ENCODE results near the gene AURKA.
A peak's percentile ranks its signal among the peaks of the same experiment; 100 is the strongest.
"Not testable (repeated sequence)": the region's sequence is repeated elsewhere in the genome, so short reads cannot be mapped to it uniquely, and the experiment has no call there.

AURKA gene

DNA sequence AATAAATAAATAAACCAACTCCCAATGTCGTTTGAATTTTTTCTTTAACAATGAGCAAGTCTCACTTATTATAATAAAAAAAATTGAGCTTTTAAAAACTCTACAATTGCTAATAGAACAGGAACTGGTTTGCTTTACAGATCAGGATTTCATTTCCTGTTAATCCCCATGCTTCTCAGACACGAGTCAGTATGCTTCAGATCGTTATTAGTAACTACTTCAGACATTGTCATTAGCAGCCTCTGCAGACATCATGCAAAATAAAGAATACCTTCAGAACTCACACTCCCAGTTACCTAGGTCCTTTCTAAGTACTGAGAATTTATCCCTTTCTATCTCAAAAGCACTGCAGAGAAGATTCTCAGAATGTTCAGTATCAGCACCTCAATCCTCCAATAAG is 43.3 kb downstream of the AURKA start:
- Histone ChIP-seq H3K9me3 (ENCODE audit: insufficient read depth, low read depth, low read length) (no peaks in the 10 kb centered on the region), H3K4me3 (ENCODE audit: low read length) (no peak overlapping the region), H3K9ac (ENCODE audit: low read depth, low read length) (no peak overlapping the region), H3K27me3 (ENCODE audit: insufficient read depth, low read length) (peaks cover 71% of the 10 kb centered on the region), H3K36me3 (ENCODE audit: insufficient read depth, low read depth, low read length) (no peaks in the 10 kb centered on the region), H3K27ac (ENCODE audit: low read length) (no peak overlapping the region), H3K4me1 (ENCODE audit: insufficient read depth, low read length) (peaks cover 8% of the 10 kb centered on the region; the same call in 1 of the 2 replicates)

DNA sequence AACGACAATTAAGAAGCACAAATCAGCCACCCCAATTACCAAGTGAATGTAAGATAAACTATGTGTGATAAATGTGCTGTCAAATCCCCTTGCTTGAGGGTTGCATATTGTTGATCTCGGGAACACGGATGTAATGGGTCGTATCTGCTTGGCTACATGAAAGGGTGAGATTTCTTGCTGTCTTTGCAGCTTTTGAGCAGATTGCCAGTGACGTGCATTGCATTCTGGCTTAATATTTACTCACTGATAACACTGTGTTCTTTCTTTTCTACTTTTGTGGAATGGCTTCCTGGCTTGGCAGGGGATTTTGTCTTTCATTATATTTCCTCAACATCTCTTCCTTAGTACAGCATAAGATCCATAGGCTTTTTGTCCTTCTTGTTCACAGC is 43.7 kb downstream of the AURKA start:
- Histone ChIP-seq H3K27me3 (ENCODE audit: insufficient read depth, low read length) (peaks cover 75% of the 10 kb centered on the region), H3K36me3 (ENCODE audit: insufficient read depth, low read depth, low read length) (no peaks in the 10 kb centered on the region), H3K4me3 (ENCODE audit: low read length) (peak overlapping the region; percentile 50), H3K4me1 (ENCODE audit: insufficient read depth, low read length) (peaks cover 8% of the 10 kb centered on the region; the same call in 1 of the 2 replicates), H3K9me3 (ENCODE audit: insufficient read depth, low read depth, low read length) (no peaks in the 10 kb centered on the region), H3K27ac (ENCODE audit: low read length) (no peak overlapping the region), H3K9ac (ENCODE audit: low read depth, low read length) (no peak overlapping the region)

DNA sequence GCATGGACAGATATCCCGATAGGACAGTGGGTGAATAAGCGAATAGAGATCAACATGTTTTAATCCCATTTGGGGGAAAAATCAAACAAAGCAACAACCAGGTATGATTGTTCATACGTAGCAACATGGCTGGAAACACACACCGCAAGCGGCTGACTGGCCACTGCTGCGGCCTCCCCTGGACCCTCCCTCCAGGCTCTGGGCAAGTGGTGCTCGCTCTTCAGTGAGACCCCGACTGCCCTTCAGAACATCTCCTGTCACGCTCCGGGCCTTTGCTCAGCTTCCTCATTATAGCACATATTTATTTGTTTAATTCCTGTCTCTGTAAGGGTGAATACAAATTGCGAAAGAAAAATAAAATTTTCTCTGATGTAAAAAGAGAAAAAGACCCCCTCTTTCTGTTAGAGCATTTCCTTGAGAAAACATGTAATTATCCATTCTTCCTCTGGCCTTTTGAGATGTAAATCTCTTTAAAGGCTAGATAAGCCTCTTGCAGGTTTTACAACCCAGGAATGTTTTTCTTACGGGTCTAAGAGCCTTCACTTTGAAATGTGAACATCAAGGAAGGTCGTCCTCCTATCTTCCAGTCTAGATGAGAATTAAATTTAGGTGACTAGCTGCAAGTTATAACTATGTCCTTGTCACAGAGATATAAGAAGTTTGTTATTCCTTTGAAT is 44.2 kb downstream of the AURKA start:
- Histone ChIP-seq H3K27ac (ENCODE audit: low read length) (no peak overlapping the region), H3K9ac (ENCODE audit: low read depth, low read length) (no peak overlapping the region), H3K4me1 (ENCODE audit: insufficient read depth, low read length) (peaks cover 8% of the 10 kb centered on the region; the same call in 1 of the 2 replicates), H3K27me3 (ENCODE audit: insufficient read depth, low read length) (peaks cover 81% of the 10 kb centered on the region), H3K36me3 (ENCODE audit: insufficient read depth, low read depth, low read length) (no peaks in the 10 kb centered on the region), H3K9me3 (ENCODE audit: insufficient read depth, low read depth, low read length) (no peaks in the 10 kb centered on the region), H3K4me3 (ENCODE audit: low read length) (peak overlapping the region; percentile 50)

DNA sequence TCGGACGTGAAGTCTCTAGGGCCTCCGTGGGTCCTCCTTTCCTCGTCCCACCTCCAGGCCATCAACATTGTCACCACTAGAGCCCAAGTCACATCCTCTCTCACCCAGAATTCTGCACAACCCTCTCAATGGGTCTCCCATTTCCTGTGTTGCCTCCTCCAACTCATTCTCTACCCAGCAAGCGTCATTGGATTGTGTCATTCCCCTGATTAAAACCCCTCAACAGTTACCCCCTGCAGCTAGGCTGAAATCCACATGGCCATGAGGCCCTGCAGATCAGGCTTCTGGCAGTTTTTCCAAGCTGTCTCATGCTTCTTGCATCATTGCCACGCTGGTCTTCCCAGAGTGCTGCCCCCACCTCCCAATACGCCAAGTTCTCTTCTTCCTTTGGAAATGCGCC is 46.1 kb downstream of the AURKA start:
- Histone ChIP-seq H3K4me1 (ENCODE audit: insufficient read depth, low read length) (peaks cover 8% of the 10 kb centered on the region; the same call in 1 of the 2 replicates), H3K36me3 (ENCODE audit: insufficient read depth, low read depth, low read length) (no peaks in the 10 kb centered on the region), H3K9ac (ENCODE audit: low read depth, low read length) (no peak overlapping the region), H3K27ac (ENCODE audit: low read length) (no peak overlapping the region), H3K27me3 (ENCODE audit: insufficient read depth, low read length) (peaks cover 86% of the 10 kb centered on the region), H3K4me3 (ENCODE audit: low read length) (no peak overlapping the region), H3K9me3 (ENCODE audit: insufficient read depth, low read depth, low read length) (no peaks in the 10 kb centered on the region)

DNA sequence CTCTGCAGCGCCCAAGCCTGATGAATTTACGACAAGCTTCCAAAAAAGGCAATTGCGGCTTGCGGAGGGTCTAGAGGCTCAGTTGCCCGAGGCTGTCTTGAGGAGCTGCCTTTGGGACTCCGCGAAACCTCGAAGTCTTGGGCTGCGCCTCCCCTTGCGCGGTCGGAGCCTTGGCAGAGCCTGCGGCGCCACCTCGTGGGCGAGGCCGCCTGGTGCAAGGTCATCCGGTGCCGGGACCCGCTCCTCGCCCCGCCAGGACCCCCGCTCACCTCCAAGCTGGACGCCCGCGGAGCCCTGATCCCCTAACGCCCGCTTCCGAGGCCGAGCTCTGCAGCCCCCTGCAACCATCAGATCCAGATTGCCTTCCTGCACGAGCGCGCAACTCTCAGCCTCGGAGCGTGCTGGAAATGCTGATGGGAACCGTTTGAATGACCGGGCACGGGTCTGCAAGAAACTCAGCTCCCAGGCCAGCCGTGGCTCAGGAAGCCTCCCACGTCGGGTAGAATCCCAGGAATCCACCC is 48.1 kb downstream of the AURKA start:
- no peaks in the 10 kb centered on the region for H3K36me3 ChIP-seq (ENCODE audit: insufficient read depth, low read depth, low read length)
- no peaks in the 10 kb centered on the region for H3K9me3 ChIP-seq (ENCODE audit: insufficient read depth, low read depth, low read length)
- peaks cover 8% of the 10 kb centered on the region; the same call in 1 of the 2 replicates for H3K4me1 ChIP-seq (ENCODE audit: insufficient read depth, low read length)
- no peak overlapping the region for H3K9ac ChIP-seq (ENCODE audit: low read depth, low read length)
- H3K4me3 ChIP-seq (ENCODE audit: low read length) = peak overlapping the region; percentile 67
- peaks cover 67% of the 10 kb centered on the region for H3K27me3 ChIP-seq (ENCODE audit: insufficient read depth, low read length)
- no peak overlapping the region for H3K27ac ChIP-seq (ENCODE audit: low read length)

DNA sequence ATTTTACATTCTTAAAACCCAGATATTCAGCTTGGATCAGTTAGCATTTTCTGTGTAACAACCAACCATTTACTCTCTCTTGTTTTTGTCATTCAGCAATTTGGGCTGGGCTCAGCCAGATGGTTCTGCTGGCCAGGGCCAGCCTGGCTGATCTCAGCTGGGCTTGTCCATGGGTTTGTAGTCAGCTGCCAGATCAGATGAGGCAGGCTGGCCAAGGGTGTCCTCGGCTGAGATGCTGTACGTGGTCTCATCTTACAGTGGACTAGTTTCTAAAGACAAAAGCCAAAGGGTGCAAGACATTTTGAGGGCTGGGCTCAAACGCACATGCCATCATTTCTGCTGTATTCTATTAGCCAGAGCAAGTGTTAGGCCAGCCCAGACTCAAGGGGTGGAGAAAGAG is 49.2 kb downstream of the AURKA start:
- Histone ChIP-seq H3K4me1 (ENCODE audit: insufficient read depth, low read length) (no peaks in the 10 kb centered on the region; the same call in 1 of the 2 replicates), H3K9me3 (ENCODE audit: insufficient read depth, low read depth, low read length) (no peaks in the 10 kb centered on the region), H3K36me3 (ENCODE audit: insufficient read depth, low read depth, low read length) (no peaks in the 10 kb centered on the region), H3K27me3 (ENCODE audit: insufficient read depth, low read length) (peaks cover 55% of the 10 kb centered on the region), H3K9ac (ENCODE audit: low read depth, low read length) (no peak overlapping the region), H3K4me3 (ENCODE audit: low read length) (no peak overlapping the region), H3K27ac (ENCODE audit: low read length) (no peak overlapping the region)

DNA sequence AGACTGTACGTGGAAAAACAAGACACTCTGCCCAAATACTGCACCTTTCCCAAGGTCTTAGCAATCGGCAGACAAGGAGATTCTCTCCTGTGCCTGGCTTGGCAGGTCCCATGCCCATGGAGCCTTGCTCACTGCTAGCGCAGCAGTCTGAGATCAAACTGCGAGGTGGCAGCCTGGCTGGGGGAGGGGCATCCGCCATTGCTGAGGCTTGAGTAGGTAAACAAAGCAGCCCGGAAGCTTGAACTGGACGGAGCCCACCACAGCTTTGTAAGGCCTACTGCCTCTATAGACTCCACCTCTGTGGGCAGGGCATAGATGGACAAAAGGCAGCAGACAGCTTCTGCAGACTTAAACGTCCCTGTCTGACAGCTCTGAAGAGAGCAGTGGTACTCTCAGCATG is 55.3 kb downstream of the AURKA start:
- not testable (repeated sequence) for H3K4me1 ChIP-seq (ENCODE audit: insufficient read depth, low read length); H3K27ac ChIP-seq (ENCODE audit: low read length); H3K27me3 ChIP-seq (ENCODE audit: insufficient read depth, low read length); H3K4me3 ChIP-seq (ENCODE audit: low read length); H3K36me3 ChIP-seq (ENCODE audit: insufficient read depth, low read depth, low read length); H3K9ac ChIP-seq (ENCODE audit: low read depth, low read length)
- peaks cover 36% of the 10 kb centered on the region for H3K9me3 ChIP-seq (ENCODE audit: insufficient read depth, low read depth, low read length)

DNA sequence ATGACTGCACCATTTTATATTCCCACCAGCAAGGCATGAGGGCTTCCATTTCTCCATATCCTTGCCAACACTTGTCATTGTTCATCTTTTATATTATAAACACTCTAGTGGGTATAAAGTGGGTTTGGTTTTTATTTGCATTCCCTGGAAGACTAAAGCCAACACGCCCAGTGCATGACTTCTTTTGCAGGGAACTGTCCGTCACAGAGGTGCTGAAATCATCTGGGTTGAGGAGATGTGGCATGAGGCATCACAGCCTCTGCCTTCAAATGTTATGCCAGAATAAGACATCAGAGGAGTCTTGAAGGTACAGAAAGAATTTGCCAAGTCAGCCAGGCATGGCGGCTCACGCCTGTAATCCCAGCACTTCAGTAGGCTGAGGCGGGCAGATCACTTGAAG is 63.2 kb downstream of the AURKA start:
- Histone ChIP-seq H3K9ac (ENCODE audit: low read depth, low read length) (no peak overlapping the region), H3K9me3 (ENCODE audit: insufficient read depth, low read depth, low read length) (peaks cover 28% of the 10 kb centered on the region), H3K4me3 (ENCODE audit: low read length) (no peak overlapping the region), H3K4me1 (ENCODE audit: insufficient read depth, low read length) (no peaks in the 10 kb centered on the region), H3K27ac (ENCODE audit: low read length) (no peak overlapping the region), H3K36me3 (ENCODE audit: insufficient read depth, low read depth, low read length) (no peaks in the 10 kb centered on the region), H3K27me3 (ENCODE audit: insufficient read depth, low read length) (no peaks in the 10 kb centered on the region)

DNA sequence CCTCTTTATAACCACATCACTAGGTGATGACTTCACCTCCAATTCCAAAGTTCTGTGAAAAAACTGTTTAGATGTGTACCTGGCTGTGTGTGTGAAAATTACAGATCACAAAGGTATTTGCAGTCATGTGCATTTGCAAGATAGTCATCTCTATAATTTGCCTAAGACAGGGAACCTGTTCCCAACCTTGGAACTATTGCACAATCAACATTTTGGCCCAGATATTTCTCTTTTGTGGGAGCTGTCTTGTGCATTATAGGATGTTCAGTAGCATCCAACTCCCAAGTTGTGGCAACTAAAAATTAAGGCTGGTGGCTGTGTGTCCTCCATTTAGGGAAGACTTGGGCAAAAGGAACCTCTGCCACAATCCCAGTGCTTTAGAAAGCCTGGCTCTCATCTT is 67.2 kb downstream of the AURKA start:
- Histone ChIP-seq H3K27me3 (ENCODE audit: insufficient read depth, low read length) (no peaks in the 10 kb centered on the region), H3K27ac (ENCODE audit: low read length) (no peak overlapping the region), H3K9me3 (ENCODE audit: insufficient read depth, low read depth, low read length) (peaks cover under 1% of the 10 kb centered on the region; the same call in 1 of the 2 replicates), H3K36me3 (ENCODE audit: insufficient read depth, low read depth, low read length) (no peaks in the 10 kb centered on the region), H3K4me3 (ENCODE audit: low read length) (no peak overlapping the region), H3K9ac (ENCODE audit: low read depth, low read length) (no peak overlapping the region), H3K4me1 (ENCODE audit: insufficient read depth, low read length) (no peaks in the 10 kb centered on the region)

DNA sequence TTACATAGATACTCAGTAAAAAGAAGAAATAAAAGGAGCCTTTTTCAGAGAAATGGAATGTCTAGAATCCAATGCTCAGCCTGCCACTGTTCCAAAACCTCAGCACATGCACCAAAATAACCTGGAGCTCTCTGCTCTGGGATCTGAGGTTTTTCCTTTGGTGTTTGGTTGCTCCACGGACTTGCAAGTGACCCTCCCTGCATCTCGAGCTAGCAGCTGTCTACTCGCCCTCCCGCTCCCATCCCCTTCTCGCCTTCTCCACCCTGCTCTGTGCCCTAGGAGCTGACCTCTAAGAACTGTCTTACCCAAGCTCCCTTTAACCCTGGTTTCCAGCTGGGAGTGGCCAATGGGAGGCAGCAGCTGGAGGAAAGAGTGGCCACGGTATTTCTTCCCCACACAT is 68.4 kb downstream of the AURKA start:
- Histone ChIP-seq H3K4me1 (ENCODE audit: insufficient read depth, low read length) (no peaks in the 10 kb centered on the region), H3K4me3 (ENCODE audit: low read length) (no peak overlapping the region), H3K9me3 (ENCODE audit: insufficient read depth, low read depth, low read length) (no peaks in the 10 kb centered on the region; the same call in 1 of the 2 replicates), H3K9ac (ENCODE audit: low read depth, low read length) (no peak overlapping the region), H3K27me3 (ENCODE audit: insufficient read depth, low read length) (no peaks in the 10 kb centered on the region), H3K27ac (ENCODE audit: low read length) (no peak overlapping the region), H3K36me3 (ENCODE audit: insufficient read depth, low read depth, low read length) (no peaks in the 10 kb centered on the region)

DNA sequence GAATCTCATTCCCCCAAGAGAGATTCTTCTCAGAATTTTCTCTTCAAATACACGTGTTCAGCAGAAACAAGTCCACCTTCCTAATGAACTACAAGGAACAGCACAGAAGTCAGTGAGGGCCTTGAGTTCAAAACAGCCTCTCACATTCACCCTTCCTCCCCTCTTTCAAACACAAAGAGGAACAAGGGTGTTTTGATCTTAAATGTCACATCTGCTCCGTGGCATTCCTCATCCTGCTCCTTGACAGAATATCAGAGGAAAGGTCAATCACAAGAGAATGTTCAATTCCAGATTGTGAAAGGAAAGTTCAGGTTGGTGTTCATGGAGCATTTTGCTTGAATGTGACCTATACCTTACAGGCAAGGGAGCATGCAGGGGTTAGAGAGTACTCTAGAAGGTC is 68.8 kb downstream of the AURKA start:
- Histone ChIP-seq H3K4me3 (ENCODE audit: low read length) (no peak overlapping the region), H3K9ac (ENCODE audit: low read depth, low read length) (no peak overlapping the region), H3K36me3 (ENCODE audit: insufficient read depth, low read depth, low read length) (no peaks in the 10 kb centered on the region), H3K9me3 (ENCODE audit: insufficient read depth, low read depth, low read length) (no peaks in the 10 kb centered on the region; the same call in 1 of the 2 replicates), H3K4me1 (ENCODE audit: insufficient read depth, low read length) (no peaks in the 10 kb centered on the region), H3K27me3 (ENCODE audit: insufficient read depth, low read length) (no peaks in the 10 kb centered on the region), H3K27ac (ENCODE audit: low read length) (no peak overlapping the region)

DNA sequence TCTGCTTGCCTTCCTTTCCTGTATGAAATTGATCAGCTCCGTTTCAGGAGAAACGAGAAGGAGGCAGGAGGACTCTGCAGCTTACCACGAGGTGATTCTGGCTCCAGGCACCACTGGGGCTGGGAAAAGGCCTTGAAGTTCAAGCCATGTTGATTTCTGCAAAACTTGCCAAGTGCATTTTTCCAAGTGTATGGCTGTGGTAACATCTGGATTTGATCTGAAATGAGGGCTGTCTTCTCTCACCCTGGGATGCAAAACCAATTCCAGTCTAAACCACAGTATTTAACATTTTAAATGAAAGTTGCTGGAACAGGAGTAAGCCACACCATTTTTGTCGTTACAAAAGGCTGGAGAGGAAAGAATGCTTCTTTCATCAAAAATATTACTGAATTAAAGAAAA is 69.3 kb downstream of the AURKA start:
- H3K4me1 ChIP-seq (ENCODE audit: insufficient read depth, low read length) = no peaks in the 10 kb centered on the region
- H3K27ac ChIP-seq (ENCODE audit: low read length) = no peak overlapping the region
- H3K4me3 ChIP-seq (ENCODE audit: low read length) = no peak overlapping the region
- H3K36me3 ChIP-seq (ENCODE audit: insufficient read depth, low read depth, low read length) = no peaks in the 10 kb centered on the region
- H3K9me3 ChIP-seq (ENCODE audit: insufficient read depth, low read depth, low read length) = no peaks in the 10 kb centered on the region; the same call in 1 of the 2 replicates
- H3K27me3 ChIP-seq (ENCODE audit: insufficient read depth, low read length) = no peaks in the 10 kb centered on the region
- H3K9ac ChIP-seq (ENCODE audit: low read depth, low read length) = no peak overlapping the region
